MM.1S (cell line): ENCODE measurements around the gene HGF.

Experiments used
- DNase-seq: peaks from one replicate; pipeline ENCODE4 v3.0.0-alpha.2; 2015
- H2AFZ ChIP-seq: fragments of 300-600 bp; sonication (generic); 2 replicates; pipeline ENCODE4 v1.6.0; 2016; ENCODE audit warnings: antibody characterized with exemption, low read length
- H3F3A ChIP-seq: fragments of 300-600 bp; sonication (generic); 2 replicates; pipeline ENCODE4 v1.6.1; 2016; ENCODE audit warnings: mild to moderate bottlenecking, antibody characterized with exemption, low read length, moderate library complexity, mixed read lengths; ENCODE audit not compliant: insufficient read depth
- H3K27ac ChIP-seq: fragments of 300-600 bp; sonication (generic); 2 replicates; pipeline ENCODE4 v1.5.1; 2016; ENCODE audit warnings: mild to moderate bottlenecking, low read length
- H3K27me3 ChIP-seq: fragments of 300-600 bp; sonication (generic); replicated peaks from 2 replicates; pipeline ENCODE4 v1.6.0; 2016; ENCODE audit warnings: low read length; ENCODE audit not compliant: insufficient read depth
- H3K36me3 ChIP-seq: fragments of 300-600 bp; sonication (generic); replicated peaks from 2 replicates; pipeline ENCODE4 v1.6.1; 2016; ENCODE audit warnings: mild to moderate bottlenecking, low read length, mixed read lengths; ENCODE audit not compliant: insufficient read depth
- H3K4me1 ChIP-seq: fragments of 300-600 bp; sonication (generic); 2 replicates; pipeline ENCODE4 v1.6.1; 2016; ENCODE audit warnings: low read length, mixed read lengths
- H3K4me2 ChIP-seq: fragments of 300-600 bp; sonication (generic); 2 replicates; pipeline ENCODE4 v1.6.0; 2016; ENCODE audit warnings: low read depth, low read length
- H3K4me3 ChIP-seq: fragments of 300-600 bp; sonication (generic); 2 replicates; pipeline ENCODE4 v1.5.1; 2016; ENCODE audit warnings: low read length, mixed read lengths
- H3K79me2 ChIP-seq: fragments of 300-600 bp; sonication (generic); 2 replicates; pipeline ENCODE4 v1.6.1; 2016; ENCODE audit warnings: mixed run types, low read length, mixed read lengths
- H3K9ac ChIP-seq: fragments of 300-600 bp; sonication (generic); 2 replicates; pipeline ENCODE4 v1.6.1; 2016; ENCODE audit warnings: low read length, mixed read lengths
- H3K9me2 ChIP-seq: fragments of 300-600 bp; sonication (generic); replicated peaks from 2 replicates; pipeline ENCODE4 v1.6.1; 2016; ENCODE audit warnings: mild to moderate bottlenecking, low read length, mixed read lengths; ENCODE audit not compliant: insufficient read depth
- H3K9me3 ChIP-seq: fragments of 300-600 bp; sonication (generic); replicated peaks from 2 replicates; pipeline ENCODE4 v1.6.1; 2016; ENCODE audit warnings: mild to moderate bottlenecking, low read length, mixed read lengths; ENCODE audit not compliant: insufficient read depth
- H4K20me1 ChIP-seq: fragments of 300-600 bp; sonication (generic); 2 replicates; pipeline ENCODE4 v1.6.1; 2016; ENCODE audit warnings: mild to moderate bottlenecking, low read length, moderate library complexity, mixed read lengths; ENCODE audit not compliant: insufficient read depth
- CTCF ChIP-seq: fragments of 300-600 bp; sonication (generic); IDR thresholded peaks from 2 replicates; pipeline ENCODE4 v1.5.1; 2016; ENCODE audit warnings: antibody characterized with exemption, low read length, mixed read lengths
- EZH2 ChIP-seq: fragments of 300-600 bp; sonication (generic); optimal IDR thresholded peaks from 2 replicates; pipeline ENCODE3; 2017; ENCODE audit warnings: low read depth, mild to moderate bottlenecking, antibody characterized with exemption, low read length, mixed read lengths
- EZH2phosphoT487 ChIP-seq: fragments of 300-600 bp; sonication (generic); IDR thresholded peaks from 2 replicates; pipeline ENCODE4 v1.6.1; 2018; ENCODE audit warnings: antibody characterized with exemption, low read length

The HGF gene

GRCh38 chr7:81774551-81774950 is 4.7 kb upstream of the HGF start:
- no peaks in the 10 kb centered on the region for H3K27me3 ChIP-seq
- H3K79me2 ChIP-seq: no peaks in the 10 kb centered on the region
- no peak overlapping the region for H3K4me2 ChIP-seq
- no peak overlapping the region for H2AFZ ChIP-seq
- no peak overlapping the region for H3K27ac ChIP-seq
- H3K9me2 ChIP-seq: no peaks in the 10 kb centered on the region
- peaks cover 13% of the 10 kb centered on the region for H3K4me1 ChIP-seq
- H3K4me3 ChIP-seq: no peak overlapping the region
- H3K9me3 ChIP-seq: no peaks in the 10 kb centered on the region
- H3K9ac ChIP-seq: no peak overlapping the region
- no peaks in the 10 kb centered on the region for H3K36me3 ChIP-seq
- DNase-seq: no peak
- no peaks in the 10 kb centered on the region for H3F3A ChIP-seq
- no peaks in the 10 kb centered on the region for H4K20me1 ChIP-seq
- TF ChIP-seq EZH2 (no peak), EZH2phosphoT487 (no peak), CTCF (no peak)

- H3K9me2 ChIP-seq: no peaks in the 10 kb centered on the region
- no peak overlapping the region for H3K4me2 ChIP-seq
- H3F3A ChIP-seq: no peaks in the 10 kb centered on the region
- H3K4me1 ChIP-seq: peaks cover 2% of the 10 kb centered on the region
- TF ChIP-seq EZH2phosphoT487: no peak
- TF ChIP-seq EZH2: no peak
- TF ChIP-seq CTCF: no peak
- no peaks in the 10 kb centered on the region for H3K36me3 ChIP-seq
- H3K9me3 ChIP-seq: no peaks in the 10 kb centered on the region
- no peaks in the 10 kb centered on the region for H3K27me3 ChIP-seq
- no peak for DNase-seq
- no peaks in the 10 kb centered on the region for H3K79me2 ChIP-seq
- H2AFZ ChIP-seq: no peak overlapping the region
- H3K4me3 ChIP-seq: no peak overlapping the region
- no peak overlapping the region for H3K9ac ChIP-seq
- H3K27ac ChIP-seq: no peak overlapping the region
- no peaks in the 10 kb centered on the region for H4K20me1 ChIP-seq
Observed at GRCh38 chr7:81770728-81771223, 929 bp upstream of the HGF start.

- DNase-seq: no peak
Observed at GRCh38 chr7:81768951-81769778, 682 bp downstream of the HGF start.

More at GRCh38 chr7:81768951-81769778, 682 bp downstream of the HGF start:
- H3K4me2 ChIP-seq: peak overlapping the region; percentile 14
- no peaks in the 10 kb centered on the region for H3K27me3 ChIP-seq
- no peak overlapping the region for H3K27ac ChIP-seq
- no peak overlapping the region for H3K9ac ChIP-seq
- no peaks in the 10 kb centered on the region for H4K20me1 ChIP-seq
- no peaks in the 10 kb centered on the region for H3K9me3 ChIP-seq
- TF ChIP-seq EZH2 (no peak), CTCF (no peak)
- H3K4me3 ChIP-seq: 0 out of 2 replicates have a peak overlapping the region, but pooled peaks have one; percentile 1
- H3F3A ChIP-seq: no peaks in the 10 kb centered on the region
- no peak overlapping the region for H2AFZ ChIP-seq
- H3K9me2 ChIP-seq: no peaks in the 10 kb centered on the region
- no peaks in the 10 kb centered on the region for H3K79me2 ChIP-seq
- no peaks in the 10 kb centered on the region for H3K36me3 ChIP-seq
- no peaks in the 10 kb centered on the region for H3K4me1 ChIP-seq
